T-helper 1 cell treated with Interleukin-12 subunit alpha and Interleukin-12 subunit beta and Interleukin-4 antibody, amounts not matched to agents 30 μg/mL and 1 μg/mL, for 36 hours (primary cell): ENCODE data around the gene PAPOLB.

Source experiments
- H3K27ac Mint-ChIP-seq: one replicate; pipeline ENCODE4 v1.8.0; 2021; ENCODE audit warnings: mild to moderate bottlenecking, mixed read lengths
- H3K27me3 Mint-ChIP-seq: one replicate; pipeline ENCODE4 v1.8.0; 2021; ENCODE audit warnings: low read depth, mixed read lengths
- H3K36me3 Mint-ChIP-seq: one replicate; pipeline ENCODE4 v1.8.0; 2021; ENCODE audit warnings: low read depth, mixed read lengths
- H3K4me1 Mint-ChIP-seq: one replicate; pipeline ENCODE4 v1.8.0; 2021; ENCODE audit warnings: low read depth, mixed read lengths
- H3K4me3 Mint-ChIP-seq: one replicate; pipeline ENCODE4 v1.8.0; 2021; ENCODE audit warnings: mild to moderate bottlenecking, moderate library complexity, mixed read lengths
- H3K9me3 Mint-ChIP-seq: one replicate; pipeline ENCODE4 v1.8.0; 2021; ENCODE audit warnings: mixed read lengths

The PAPOLB gene

GRCh38 chr7:4840079-4840501 lies 21.7 kb downstream of the PAPOLB start:
- Mint-ChIP-seq H3K4me3 (no peak overlapping the region), H3K9me3 (no peaks in the 10 kb centered on the region), H3K4me1 (no peaks in the 10 kb centered on the region), H3K27me3 (peaks cover 3% of the 10 kb centered on the region), H3K36me3 (no peaks in the 10 kb centered on the region), H3K27ac (no peak overlapping the region)

- Mint-ChIP-seq H3K4me3 (no peak overlapping the region), H3K9me3 (no peaks in the 10 kb centered on the region), H3K4me1 (no peaks in the 10 kb centered on the region), H3K27ac (no peak overlapping the region), H3K27me3 (no peaks in the 10 kb centered on the region), H3K36me3 (no peaks in the 10 kb centered on the region)
Observed at GRCh38 chr7:4838626-4839334, 23.1 kb downstream of the PAPOLB start.

GRCh38 chr7:4837803-4838625 lies 23.8 kb downstream of the PAPOLB start:
- no peak overlapping the region for H3K4me3 Mint-ChIP-seq
- H3K27me3 Mint-ChIP-seq: no peaks in the 10 kb centered on the region
- H3K27ac Mint-ChIP-seq: no peak overlapping the region
- H3K36me3 Mint-ChIP-seq: no peaks in the 10 kb centered on the region
- no peaks in the 10 kb centered on the region for H3K4me1 Mint-ChIP-seq
- no peaks in the 10 kb centered on the region for H3K9me3 Mint-ChIP-seq

- Mint-ChIP-seq H3K27ac (no peak overlapping the region), H3K27me3 (no peaks in the 10 kb centered on the region), H3K4me3 (no peak overlapping the region), H3K9me3 (no peaks in the 10 kb centered on the region), H3K4me1 (no peaks in the 10 kb centered on the region), H3K36me3 (no peaks in the 10 kb centered on the region)
Observed at GRCh38 chr7:4837041-4837802, 24.6 kb downstream of the PAPOLB start.

- H3K4me1 Mint-ChIP-seq: no peaks in the 10 kb centered on the region
- no peak overlapping the region for H3K27ac Mint-ChIP-seq
- no peak overlapping the region for H3K4me3 Mint-ChIP-seq
- H3K36me3 Mint-ChIP-seq: no peaks in the 10 kb centered on the region
- no peaks in the 10 kb centered on the region for H3K27me3 Mint-ChIP-seq
- H3K9me3 Mint-ChIP-seq: no peaks in the 10 kb centered on the region
Observed at GRCh38 chr7:4836206-4836661, 25.6 kb downstream of the PAPOLB start.

- Mint-ChIP-seq H3K27me3 (no peaks in the 10 kb centered on the region), H3K4me1 (no peaks in the 10 kb centered on the region), H3K36me3 (no peaks in the 10 kb centered on the region), H3K27ac (no peak overlapping the region), H3K4me3 (no peak overlapping the region), H3K9me3 (no peaks in the 10 kb centered on the region)
Observed at GRCh38 chr7:4835398-4836205, 26.2 kb downstream of the PAPOLB start.

- no peaks in the 10 kb centered on the region for H3K27me3 Mint-ChIP-seq
- no peaks in the 10 kb centered on the region for H3K36me3 Mint-ChIP-seq
- peaks cover 3% of the 10 kb centered on the region for H3K4me1 Mint-ChIP-seq
- no peak overlapping the region for H3K4me3 Mint-ChIP-seq
- H3K9me3 Mint-ChIP-seq: no peaks in the 10 kb centered on the region
- H3K27ac Mint-ChIP-seq: no peak overlapping the region
Observed at GRCh38 chr7:4834601-4835397, 27.0 kb downstream of the PAPOLB start.

- H3K4me1 Mint-ChIP-seq: peaks cover 3% of the 10 kb centered on the region
- no peaks in the 10 kb centered on the region for H3K27me3 Mint-ChIP-seq
- no peak overlapping the region for H3K27ac Mint-ChIP-seq
- H3K4me3 Mint-ChIP-seq: no peak overlapping the region
- H3K9me3 Mint-ChIP-seq: no peaks in the 10 kb centered on the region
- no peaks in the 10 kb centered on the region for H3K36me3 Mint-ChIP-seq
Observed at GRCh38 chr7:4833691-4834600, 27.9 kb downstream of the PAPOLB start.

- no peaks in the 10 kb centered on the region for H3K36me3 Mint-ChIP-seq
- no peaks in the 10 kb centered on the region for H3K27me3 Mint-ChIP-seq
- H3K4me3 Mint-ChIP-seq: no peak overlapping the region
- H3K9me3 Mint-ChIP-seq: no peaks in the 10 kb centered on the region
- H3K4me1 Mint-ChIP-seq: peaks cover 3% of the 10 kb centered on the region
- H3K27ac Mint-ChIP-seq: no peak overlapping the region
Observed at GRCh38 chr7:4833176-4833575, 28.7 kb downstream of the PAPOLB start.

GRCh38 chr7:4832711-4833110 lies 29.1 kb downstream of the PAPOLB start:
- Mint-ChIP-seq H3K36me3 (no peaks in the 10 kb centered on the region), H3K9me3 (no peaks in the 10 kb centered on the region), H3K4me1 (peaks cover 3% of the 10 kb centered on the region), H3K27me3 (no peaks in the 10 kb centered on the region), H3K4me3 (no peak overlapping the region), H3K27ac (no peak overlapping the region)

- peaks cover 3% of the 10 kb centered on the region for H3K4me1 Mint-ChIP-seq
- H3K4me3 Mint-ChIP-seq: no peak overlapping the region
- no peaks in the 10 kb centered on the region for H3K36me3 Mint-ChIP-seq
Observed at GRCh38 chr7:4831723-4832495, 29.9 kb downstream of the PAPOLB start.

GRCh38 chr7:4830176-4830575 lies 31.7 kb downstream of the PAPOLB start:
- H3K4me1 Mint-ChIP-seq: peaks cover 3% of the 10 kb centered on the region
- no peak overlapping the region for H3K4me3 Mint-ChIP-seq
- H3K9me3 Mint-ChIP-seq: no peaks in the 10 kb centered on the region
- H3K27me3 Mint-ChIP-seq: no peaks in the 10 kb centered on the region
- no peaks in the 10 kb centered on the region for H3K36me3 Mint-ChIP-seq
- H3K27ac Mint-ChIP-seq: no peak overlapping the region

More at GRCh38 chr7:4831723-4832495, 29.9 kb downstream of the PAPOLB start:
- H3K27ac Mint-ChIP-seq: no peak overlapping the region
- no peaks in the 10 kb centered on the region for H3K9me3 Mint-ChIP-seq
- no peaks in the 10 kb centered on the region for H3K27me3 Mint-ChIP-seq
